ENCODE results near the gene LETMD1.

DNA sequence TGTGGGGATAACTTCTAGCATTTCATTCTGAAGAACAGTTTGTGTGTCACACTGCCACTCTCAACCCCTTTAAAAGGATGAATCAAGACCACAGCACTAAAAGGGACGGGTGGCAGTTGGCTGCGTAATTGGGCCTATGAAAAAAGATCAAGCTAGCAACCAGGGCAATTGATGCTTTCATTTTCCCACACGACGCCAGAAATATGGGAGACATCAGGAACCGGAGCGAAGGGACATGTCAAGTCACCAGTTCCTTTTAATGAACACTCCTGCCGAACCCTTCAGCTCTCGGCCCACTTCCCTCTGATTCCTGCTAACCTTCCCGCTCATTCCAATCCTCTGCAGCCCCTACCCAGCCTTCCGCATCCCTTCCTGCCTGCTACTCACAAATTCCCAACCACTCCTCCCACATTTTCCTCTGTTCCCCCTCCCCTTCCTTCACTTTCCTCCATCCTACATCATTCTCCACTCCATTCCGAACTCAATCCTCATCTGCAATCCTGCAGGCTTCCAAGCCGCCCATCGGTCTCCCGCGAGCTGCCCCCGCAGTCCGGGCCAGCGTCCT, 34.5 kb downstream of the LETMD1 start:
- TF ChIP-seq, protein P1, sequence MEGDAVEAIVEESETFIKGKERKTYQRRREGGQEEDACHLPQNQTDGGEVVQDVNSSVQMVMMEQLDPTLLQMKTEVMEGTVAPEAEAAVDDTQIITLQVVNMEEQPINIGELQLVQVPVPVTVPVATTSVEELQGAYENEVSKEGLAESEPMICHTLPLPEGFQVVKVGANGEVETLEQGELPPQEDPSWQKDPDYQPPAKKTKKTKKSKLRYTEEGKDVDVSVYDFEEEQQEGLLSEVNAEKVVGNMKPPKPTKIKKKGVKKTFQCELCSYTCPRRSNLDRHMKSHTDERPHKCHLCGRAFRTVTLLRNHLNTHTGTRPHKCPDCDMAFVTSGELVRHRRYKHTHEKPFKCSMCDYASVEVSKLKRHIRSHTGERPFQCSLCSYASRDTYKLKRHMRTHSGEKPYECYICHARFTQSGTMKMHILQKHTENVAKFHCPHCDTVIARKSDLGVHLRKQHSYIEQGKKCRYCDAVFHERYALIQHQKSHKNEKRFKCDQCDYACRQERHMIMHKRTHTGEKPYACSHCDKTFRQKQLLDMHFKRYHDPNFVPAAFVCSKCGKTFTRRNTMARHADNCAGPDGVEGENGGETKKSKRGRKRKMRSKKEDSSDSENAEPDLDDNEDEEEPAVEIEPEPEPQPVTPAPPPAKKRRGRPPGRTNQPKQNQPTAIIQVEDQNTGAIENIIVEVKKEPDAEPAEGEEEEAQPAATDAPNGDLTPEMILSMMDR (IDR thresholded peaks at IDR 0.05), result no peak
- TF ChIP-seq POLR2A (IDR thresholded peaks at IDR 0.05) (no peak), POLR2AphosphoS5 (IDR thresholded peaks at IDR 0.05; ENCODE audit: insufficient read depth in 1 of 2, low read depth in 1 of 2) (no peak)
